Measurements from ENCODE around the gene RUNX1.
"Not testable (repeated sequence)": the region's sequence is repeated elsewhere in the genome, so short reads cannot be mapped to it uniquely, and the experiment has no call there.

Gene RUNX1

DNA sequence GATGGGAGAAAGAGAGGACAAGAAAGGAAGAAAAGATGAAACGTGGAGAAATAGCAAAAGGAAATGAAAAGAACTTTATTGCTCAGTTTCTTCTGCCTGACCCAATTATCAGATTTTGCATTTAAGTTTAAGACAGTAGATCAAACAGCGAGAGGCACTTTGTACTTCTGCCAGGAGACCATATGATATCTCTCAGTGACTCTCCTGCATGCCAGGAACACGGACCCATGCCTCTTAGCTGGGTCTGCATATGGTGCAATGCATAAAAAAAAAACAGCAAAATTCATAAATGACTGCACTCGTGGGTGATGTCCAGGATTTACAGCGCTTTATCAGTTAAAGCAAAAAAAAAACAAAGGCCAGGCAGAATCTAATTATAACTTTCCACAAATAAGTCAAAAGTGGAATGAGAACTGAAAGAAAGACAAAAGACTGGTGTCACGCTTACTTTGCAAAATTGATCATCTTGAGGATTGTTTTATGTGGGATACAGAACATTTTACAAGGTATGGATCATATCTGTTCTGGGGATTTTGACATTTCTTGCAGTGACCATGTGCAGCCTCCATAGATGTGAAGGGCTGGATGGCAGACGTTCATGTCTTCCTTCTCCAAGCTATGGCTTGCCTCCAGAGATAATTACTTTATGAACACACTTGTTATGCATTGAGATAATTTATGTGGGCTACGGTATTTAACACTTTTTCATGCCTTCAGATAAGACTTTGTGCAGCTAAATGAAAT lies 79.5 kb downstream of the RUNX1 start:
- no peak overlapping the region for H3K4me3 ChIP-seq (ENCODE audit: low read depth, low read length)
- DNase-seq (ENCODE audit: low read depth), result no peak
- TF ChIP-seq, protein P1, sequence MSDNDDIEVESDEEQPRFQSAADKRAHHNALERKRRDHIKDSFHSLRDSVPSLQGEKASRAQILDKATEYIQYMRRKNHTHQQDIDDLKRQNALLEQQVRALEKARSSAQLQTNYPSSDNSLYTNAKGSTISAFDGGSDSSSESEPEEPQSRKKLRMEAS (IDR thresholded peaks at IDR 0.05; ENCODE audit: low read depth, low read length), result no peak

DNA sequence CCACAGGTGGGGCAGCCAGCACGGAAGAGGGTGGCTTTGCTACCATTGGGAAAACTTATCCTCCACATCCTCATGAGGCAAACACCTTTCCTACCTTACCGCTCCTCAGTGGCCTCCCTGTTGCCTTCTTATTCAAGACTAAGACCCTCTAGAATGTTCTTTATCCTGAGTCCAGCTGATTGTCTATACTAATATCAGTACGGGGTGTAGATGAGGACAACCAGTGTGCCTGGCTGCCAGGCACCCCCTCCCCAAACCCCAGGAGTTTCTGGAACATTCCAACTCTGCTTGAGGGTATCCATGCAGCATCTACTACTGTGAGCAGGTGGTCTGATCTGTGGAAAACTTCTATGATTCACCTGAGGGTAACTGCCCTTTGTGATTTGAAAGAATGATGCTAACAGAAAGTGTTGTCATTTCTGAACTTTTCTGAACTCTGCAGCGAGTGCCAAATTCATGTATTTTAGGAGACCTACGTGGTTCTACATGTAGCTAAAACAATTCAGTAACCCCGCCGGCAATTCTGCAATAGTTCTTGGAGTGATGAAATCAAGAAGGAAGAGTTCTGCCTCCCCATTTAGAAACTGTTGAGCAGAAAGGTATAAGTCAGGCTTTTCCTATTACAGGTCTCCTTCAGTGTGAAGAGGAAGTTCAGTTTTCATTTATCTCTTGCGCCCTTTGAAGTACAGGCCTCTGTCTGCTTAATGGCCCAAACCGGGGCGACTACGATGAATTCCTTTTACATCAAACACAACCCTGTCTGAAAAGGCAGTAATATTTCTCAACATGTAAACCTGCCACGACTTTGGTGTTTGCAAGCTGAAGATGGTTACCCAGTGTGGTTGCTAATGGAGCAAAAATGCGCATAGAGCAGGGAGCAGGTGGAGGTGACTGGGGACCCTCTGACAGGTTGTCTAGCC lies 80.4 kb downstream of the RUNX1 start:
- H3K4me3 ChIP-seq (ENCODE audit: low read depth, low read length), result no peak overlapping the region
- peak; percentile 73 for DNase-seq (ENCODE audit: low read depth)
- no peak for TF ChIP-seq POLR2A (IDR thresholded peaks at IDR 0.05; ENCODE audit: extremely low read depth, insufficient read length)
- TF ChIP-seq, protein P1 (IDR thresholded peaks at IDR 0.05; ENCODE audit: low read depth, low read length), result no peak
- TF ChIP-seq, protein P2, sequence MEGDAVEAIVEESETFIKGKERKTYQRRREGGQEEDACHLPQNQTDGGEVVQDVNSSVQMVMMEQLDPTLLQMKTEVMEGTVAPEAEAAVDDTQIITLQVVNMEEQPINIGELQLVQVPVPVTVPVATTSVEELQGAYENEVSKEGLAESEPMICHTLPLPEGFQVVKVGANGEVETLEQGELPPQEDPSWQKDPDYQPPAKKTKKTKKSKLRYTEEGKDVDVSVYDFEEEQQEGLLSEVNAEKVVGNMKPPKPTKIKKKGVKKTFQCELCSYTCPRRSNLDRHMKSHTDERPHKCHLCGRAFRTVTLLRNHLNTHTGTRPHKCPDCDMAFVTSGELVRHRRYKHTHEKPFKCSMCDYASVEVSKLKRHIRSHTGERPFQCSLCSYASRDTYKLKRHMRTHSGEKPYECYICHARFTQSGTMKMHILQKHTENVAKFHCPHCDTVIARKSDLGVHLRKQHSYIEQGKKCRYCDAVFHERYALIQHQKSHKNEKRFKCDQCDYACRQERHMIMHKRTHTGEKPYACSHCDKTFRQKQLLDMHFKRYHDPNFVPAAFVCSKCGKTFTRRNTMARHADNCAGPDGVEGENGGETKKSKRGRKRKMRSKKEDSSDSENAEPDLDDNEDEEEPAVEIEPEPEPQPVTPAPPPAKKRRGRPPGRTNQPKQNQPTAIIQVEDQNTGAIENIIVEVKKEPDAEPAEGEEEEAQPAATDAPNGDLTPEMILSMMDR (IDR thresholded peaks at IDR 0.05; ENCODE audit: low read depth, low read length), result no peak
- TF ChIP-seq MYC (IDR thresholded peaks at IDR 0.05; ENCODE audit: low read depth, low read length), result no peak

DNA sequence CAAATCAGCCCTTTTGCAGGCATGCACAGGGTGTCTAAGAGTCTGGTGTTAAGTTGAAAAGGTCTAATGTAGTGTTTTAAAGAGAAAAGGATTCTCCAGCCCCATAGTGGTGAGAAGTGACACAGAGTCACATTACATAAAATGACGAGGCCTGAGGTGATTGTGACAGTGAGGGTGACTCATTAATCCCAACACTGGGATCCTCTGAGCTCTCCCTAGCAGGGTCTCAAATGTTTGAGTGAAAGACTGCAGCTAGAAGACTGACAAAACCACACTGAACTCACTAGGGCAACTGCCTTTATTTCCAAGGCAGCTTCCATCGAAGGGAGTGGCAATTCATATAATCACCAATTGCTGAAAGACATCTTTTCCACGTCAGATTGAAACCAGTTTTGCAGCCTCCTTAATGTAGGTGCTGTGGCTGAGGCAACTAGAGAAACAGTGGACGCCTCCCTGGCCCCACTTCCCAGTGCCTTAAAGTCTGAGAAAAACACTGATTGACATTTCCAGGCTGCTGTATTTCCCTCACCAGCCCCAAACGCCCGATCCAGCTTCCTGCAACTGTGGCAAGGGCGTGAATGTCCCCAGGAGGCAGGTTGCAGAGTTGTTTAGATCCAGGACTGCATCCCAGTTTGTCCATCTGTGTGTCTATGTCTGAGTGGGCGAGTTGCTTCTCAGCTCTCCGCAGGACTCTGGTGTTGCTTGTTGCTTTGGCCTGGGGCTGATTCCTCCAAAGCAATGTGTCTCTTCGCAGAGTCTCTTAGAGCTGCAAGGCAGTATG lies 81.4 kb downstream of the RUNX1 start:
- DNase-seq (ENCODE audit: low read depth), result peak; percentile 80

DNA sequence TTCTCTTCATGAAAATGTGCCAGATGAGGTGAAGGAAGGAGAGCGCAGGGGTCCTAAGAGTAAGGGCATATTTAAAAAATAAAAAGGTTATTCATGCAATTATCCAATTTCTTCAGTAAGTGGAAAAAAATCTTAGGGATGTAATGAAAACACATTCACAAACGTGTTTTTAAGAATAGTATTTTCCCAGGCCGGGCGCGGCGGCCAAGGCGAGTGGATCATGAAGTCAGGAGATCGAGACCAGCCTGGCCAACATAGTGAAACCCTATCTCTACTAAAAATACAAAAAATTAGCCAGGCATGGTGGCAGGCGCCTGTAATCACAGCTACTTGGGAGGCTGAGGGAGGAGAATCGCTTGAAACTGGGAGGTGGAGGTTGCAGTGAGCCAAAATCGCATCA lies 82.2 kb downstream of the RUNX1 start:
- not testable (repeated sequence) for H3K4me3 ChIP-seq (ENCODE audit: low read depth, low read length); DNase-seq (ENCODE audit: low read depth)

More for the DNA sequence above, 81.4 kb downstream of the RUNX1 start:
- H3K4me3 ChIP-seq (ENCODE audit: low read depth, low read length), result no peak overlapping the region
- TF ChIP-seq, protein P1 (IDR thresholded peaks at IDR 0.05; ENCODE audit: low read depth, low read length), result 0 out of 2 replicates have a peak, but pooled peaks have one; percentile 13
- TF ChIP-seq POLR2A (IDR thresholded peaks at IDR 0.05; ENCODE audit: extremely low read depth, insufficient read length) (no peak), MYC (IDR thresholded peaks at IDR 0.05; ENCODE audit: low read depth, low read length) (peak; percentile 34; the same call in 1 of the 2 replicates)
- TF ChIP-seq, protein P2 (IDR thresholded peaks at IDR 0.05; ENCODE audit: low read depth, low read length), result no peak

DNA sequence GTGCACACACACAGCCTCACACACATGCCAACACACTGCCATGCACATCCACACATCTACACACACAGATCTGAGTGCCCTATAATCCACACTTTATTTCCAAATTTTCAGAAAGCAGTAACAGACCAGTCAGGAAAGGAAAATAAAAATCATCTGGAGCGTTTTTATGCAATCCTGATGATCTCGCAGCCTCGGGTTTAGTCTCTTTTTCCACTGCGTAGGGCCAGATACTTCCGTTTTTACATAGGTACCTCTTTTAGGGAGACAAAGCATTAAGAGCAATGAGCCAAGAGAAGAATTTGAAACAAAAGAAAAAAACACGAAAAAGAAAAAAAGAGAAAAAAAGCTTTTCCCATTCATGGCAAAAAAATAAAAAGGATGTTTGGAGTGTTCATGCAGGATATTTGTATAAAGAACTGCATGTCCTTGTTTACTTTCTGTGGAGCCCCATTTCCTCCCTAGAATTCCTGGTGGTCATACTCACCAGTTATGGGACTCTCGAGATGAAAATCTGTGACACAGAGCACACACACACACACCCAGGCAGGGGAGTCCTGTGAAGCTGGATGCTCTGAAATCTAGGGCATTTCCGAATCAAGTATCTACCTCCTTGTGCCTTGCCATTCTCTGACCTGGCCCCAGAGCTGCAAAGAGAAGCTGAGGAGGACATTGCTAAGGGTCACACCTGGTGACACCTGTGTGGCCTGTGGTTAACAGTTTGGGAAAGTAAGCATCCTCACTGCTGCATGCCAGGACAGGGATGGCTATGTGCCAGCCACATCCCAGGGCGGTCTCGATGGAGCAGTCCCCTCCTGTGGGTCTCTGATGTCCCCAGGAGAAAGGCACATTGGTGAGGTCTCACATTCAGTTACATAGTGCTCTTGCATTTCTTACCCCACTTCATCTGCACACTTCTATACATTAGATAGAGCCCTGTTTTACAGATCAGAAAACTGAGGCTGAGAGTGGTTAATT lies 83.6 kb downstream of the RUNX1 start:
- no peak overlapping the region for H3K4me3 ChIP-seq (ENCODE audit: low read depth, low read length)
- DNase-seq (ENCODE audit: low read depth), result no peak
- TF ChIP-seq, protein P2 (IDR thresholded peaks at IDR 0.05; ENCODE audit: low read depth, low read length), result no peak

DNA sequence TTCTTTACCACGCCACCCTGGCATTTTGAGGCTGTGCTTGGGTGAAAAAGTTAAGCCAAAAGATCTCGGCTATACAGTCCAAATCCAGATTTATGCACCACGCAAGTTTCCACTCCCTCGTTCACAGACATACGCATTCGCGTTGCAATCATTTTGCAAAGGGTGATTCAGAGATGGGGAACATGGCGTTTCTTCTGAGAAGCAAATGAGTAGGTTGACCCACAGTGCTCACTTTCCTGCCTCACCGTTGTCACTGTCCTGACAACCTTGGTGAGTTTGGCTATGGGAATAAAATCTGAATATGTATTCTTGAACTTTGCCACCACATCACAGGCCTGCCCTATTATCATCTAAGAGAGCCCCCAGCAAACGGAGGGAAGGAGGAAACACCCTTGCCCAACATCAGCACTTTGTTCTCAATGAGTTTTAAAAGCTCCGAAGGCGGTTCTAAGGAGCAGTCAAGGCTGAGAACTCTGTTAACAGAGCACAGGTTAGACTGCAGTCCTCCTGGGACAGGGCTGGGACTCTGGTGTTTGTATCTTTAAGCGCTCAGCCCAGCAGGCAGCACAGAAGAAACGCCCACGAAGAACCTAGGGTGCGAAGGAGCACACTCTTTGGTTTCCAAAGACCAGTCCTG lies 86.4 kb downstream of the RUNX1 start:
- no peak overlapping the region for H3K4me3 ChIP-seq (ENCODE audit: low read depth, low read length)
- TF ChIP-seq POLR2A (IDR thresholded peaks at IDR 0.05; ENCODE audit: extremely low read depth, insufficient read length), result no peak
- no peak for TF ChIP-seq MYC (IDR thresholded peaks at IDR 0.05; ENCODE audit: low read depth, low read length)
- TF ChIP-seq, protein P1 (IDR thresholded peaks at IDR 0.05; ENCODE audit: low read depth, low read length), result no peak
- no peak for DNase-seq (ENCODE audit: low read depth)
